HL-60 (cell line): ENCODE data around the gene RNF144A.

Experiments used
- CTCF ChIP-seq: IDR thresholded peaks from one replicate; pipeline ENCODE4 v1.5.1; 2011; ENCODE audit warnings: low read length, control low read depth, inconsistent platforms; ENCODE audit not compliant: insufficient read depth
- POLR2AphosphoS5 ChIP-seq: IDR thresholded peaks from 2 replicates; pipeline ENCODE4 v1.6.1; 2012; ENCODE audit warnings: low read depth
- REST ChIP-seq: IDR thresholded peaks from 2 replicates; pipeline ENCODE4 v1.6.1; 2012; ENCODE audit warnings: low read depth; ENCODE audit not compliant: insufficient replicate concordance

GRCh38 chr2:6934758-6935651 is 17.8 kb downstream of the RNF144A start:
- no peak for TF ChIP-seq CTCF
- TF ChIP-seq REST = no peak
- TF ChIP-seq POLR2AphosphoS5 = peak; percentile 61; the same call in 1 of the 2 replicates
